EL (cell line): ENCODE data around the gene FOXJ1.

Experiments
- DNase-seq: peaks from one replicate; pipeline ENCODE4 v3.0.0-alpha.2; 2016

FOXJ1 gene

GRCh38 chr17:76123191-76123499, 17.9 kb downstream of the FOXJ1 start:
- DNase-seq: no peak

- DNase-seq: no peak
Measured at GRCh38 chr17:76122431-76123190, 18.4 kb downstream of the FOXJ1 start.

- no peak for DNase-seq
Measured at GRCh38 chr17:76121932-76122430, 19.1 kb downstream of the FOXJ1 start.

GRCh38 chr17:76120658-76121008, 20.4 kb downstream of the FOXJ1 start:
- no peak for DNase-seq

GRCh38 chr17:76119409-76120371, 21.4 kb downstream of the FOXJ1 start:
- DNase-seq: no peak

GRCh38 chr17:76115138-76115754, 25.8 kb downstream of the FOXJ1 start:
- DNase-seq: no peak

- DNase-seq: no peak
Measured at GRCh38 chr17:76111956-76112355, 29.1 kb downstream of the FOXJ1 start.

GRCh38 chr17:76107509-76107908, 33.5 kb downstream of the FOXJ1 start:
- DNase-seq: no peak

GRCh38 chr17:76106703-76107102, 34.3 kb downstream of the FOXJ1 start:
- DNase-seq: no peak

- no peak for DNase-seq
Measured at GRCh38 chr17:76104896-76105231, 36.2 kb downstream of the FOXJ1 start.

GRCh38 chr17:76104140-76104895, 36.7 kb downstream of the FOXJ1 start:
- DNase-seq: no peak

- peak; percentile 91 for DNase-seq
Measured at GRCh38 chr17:76103274-76104139, 37.5 kb downstream of the FOXJ1 start, which contains the start of gene EXOC7. EXOC7 (minus strand) TSS chr17:76103787; CDS start chr17:76103692, 95 bp downstream.

GRCh38 chr17:76102944-76103273, 38.1 kb downstream of the FOXJ1 start:
- no peak for DNase-seq

GRCh38 chr17:76097716-76098295, 43.2 kb downstream of the FOXJ1 start:
- no peak for DNase-seq

GRCh38 chr17:76095943-76096342, 45.1 kb downstream of the FOXJ1 start:
- DNase-seq: no peak

- DNase-seq: no peak
Measured at GRCh38 chr17:76094046-76094445, 47.0 kb downstream of the FOXJ1 start.

- DNase-seq: no peak
Measured at GRCh38 chr17:76092526-76093413, 48.3 kb downstream of the FOXJ1 start.

GRCh38 chr17:76091526-76092286, 49.3 kb downstream of the FOXJ1 start:
- DNase-seq: no peak

GRCh38 chr17:76090517-76091129, 50.4 kb downstream of the FOXJ1 start:
- no peak for DNase-seq
